Measurements from ENCODE around the gene D2HGDH. TPM values are rescaled to one million over a fixed set of nuclear protein-coding genes. Genes with fewer than 3 reads are reported as not detected.

D2HGDH gene
- total RNA-seq, 2 experiments from 2014 or later, result 23.2 to 68.1 TPM

DNA sequence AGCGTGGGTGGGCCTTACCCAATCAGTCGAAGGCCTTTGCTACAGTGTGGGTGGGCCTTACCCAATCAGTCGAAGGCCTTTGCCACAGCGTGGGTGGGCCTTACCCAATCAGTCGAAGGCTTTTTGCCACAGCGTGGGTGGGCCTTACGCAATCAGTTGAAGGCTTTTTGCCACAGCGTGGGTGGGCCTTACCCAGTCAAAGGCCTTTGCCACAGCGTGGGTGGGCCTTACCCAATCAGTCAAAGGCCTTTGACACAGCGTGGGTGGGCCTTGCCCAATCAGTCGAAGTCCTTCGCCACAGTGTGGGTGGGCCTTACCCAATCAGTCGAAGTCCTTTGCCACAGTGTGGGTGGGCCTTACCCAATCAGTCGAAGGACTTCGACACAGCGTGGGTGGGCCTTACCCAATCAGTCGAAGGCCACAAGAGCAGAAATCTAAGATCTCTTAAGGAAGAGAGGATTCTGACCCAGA, 25.9 kb downstream of the D2HGDH start:
- Histone ChIP-seq H3K4me3 (ENCODE audit: low read depth, low read length, poor library complexity, severe bottlenecking) (no peak overlapping the region), H3K36me3 (ENCODE audit: insufficient read depth, low read length) (peaks cover 36% of the 10 kb centered on the region), H3K79me2 (ENCODE audit: insufficient read depth, low read depth, low read length) (no peaks in the 10 kb centered on the region), H3K9me2 (ENCODE audit: insufficient read depth, low read length) (no peaks in the 10 kb centered on the region), H3K9me3 (ENCODE audit: low read length) (no peaks in the 10 kb centered on the region), H4K20me1 (ENCODE audit: insufficient read depth, low read length) (no peaks in the 10 kb centered on the region), H3K4me1 (ENCODE audit: insufficient read depth, low read length, poor library complexity, severe bottlenecking) (no peaks in the 10 kb centered on the region), H3K27ac (ENCODE audit: low read depth, low read length, poor library complexity, severe bottlenecking) (no peak overlapping the region), H3K4me2 (ENCODE audit: low read length) (no peak overlapping the region), H2AFZ (ENCODE audit: low read length) (no peak overlapping the region)
- ChIA-PET CTCF (ENCODE audit: unreplicated experiment) (no interaction called here), POLR2A (no interaction called here)
- TF ChIP-seq EZH2phosphoT487 (IDR thresholded peaks at IDR 0.05; ENCODE audit: borderline replicate concordance, low read depth, low read length), result no peak
- TF ChIP-seq, protein P1, sequence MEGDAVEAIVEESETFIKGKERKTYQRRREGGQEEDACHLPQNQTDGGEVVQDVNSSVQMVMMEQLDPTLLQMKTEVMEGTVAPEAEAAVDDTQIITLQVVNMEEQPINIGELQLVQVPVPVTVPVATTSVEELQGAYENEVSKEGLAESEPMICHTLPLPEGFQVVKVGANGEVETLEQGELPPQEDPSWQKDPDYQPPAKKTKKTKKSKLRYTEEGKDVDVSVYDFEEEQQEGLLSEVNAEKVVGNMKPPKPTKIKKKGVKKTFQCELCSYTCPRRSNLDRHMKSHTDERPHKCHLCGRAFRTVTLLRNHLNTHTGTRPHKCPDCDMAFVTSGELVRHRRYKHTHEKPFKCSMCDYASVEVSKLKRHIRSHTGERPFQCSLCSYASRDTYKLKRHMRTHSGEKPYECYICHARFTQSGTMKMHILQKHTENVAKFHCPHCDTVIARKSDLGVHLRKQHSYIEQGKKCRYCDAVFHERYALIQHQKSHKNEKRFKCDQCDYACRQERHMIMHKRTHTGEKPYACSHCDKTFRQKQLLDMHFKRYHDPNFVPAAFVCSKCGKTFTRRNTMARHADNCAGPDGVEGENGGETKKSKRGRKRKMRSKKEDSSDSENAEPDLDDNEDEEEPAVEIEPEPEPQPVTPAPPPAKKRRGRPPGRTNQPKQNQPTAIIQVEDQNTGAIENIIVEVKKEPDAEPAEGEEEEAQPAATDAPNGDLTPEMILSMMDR (conservative IDR thresholded peaks at IDR 0.05; ENCODE audit: low read length), result no peak
- DNase-seq (ENCODE audit: low spot score), result peak; percentile 11
- BruUV-seq (replicated peaks), result no TSS peak
- intact Hi-C loops (cut with micrococcal nuclease; ENCODE audit: unreplicated experiment), result no loop called here

DNA sequence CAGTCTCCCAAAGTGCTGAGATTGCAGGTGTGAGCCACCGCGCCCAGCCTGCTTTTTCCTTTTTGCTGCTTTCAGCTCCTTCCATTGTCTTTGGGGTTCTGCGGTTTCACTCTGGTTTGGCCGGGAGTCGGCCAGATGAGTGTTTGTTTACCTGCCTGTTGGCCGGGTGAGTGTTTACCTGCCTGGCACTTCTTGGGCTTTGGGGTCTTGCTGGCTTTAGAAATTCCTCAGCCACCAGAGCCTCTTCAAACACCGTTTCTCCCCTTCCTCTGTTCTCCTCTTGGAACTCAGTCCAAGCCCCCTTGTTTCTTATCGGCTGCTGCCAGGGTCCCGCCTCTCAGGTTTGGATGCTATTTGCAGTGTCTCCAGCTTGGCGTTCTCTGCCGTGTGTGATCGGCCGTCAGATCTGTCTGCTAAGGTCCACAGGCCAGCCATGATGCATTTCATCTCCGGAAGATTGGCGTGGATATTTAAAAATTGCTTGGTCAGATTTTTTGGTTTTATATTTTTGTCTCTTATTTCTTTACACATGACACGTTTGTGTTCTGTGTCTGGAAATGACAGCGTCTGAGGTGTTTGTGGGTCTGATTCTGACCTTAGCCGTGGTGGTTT, 28.0 kb downstream of the D2HGDH start:
- TF ChIP-seq, protein P1 (conservative IDR thresholded peaks at IDR 0.05; ENCODE audit: low read length), result no peak
- TF ChIP-seq EZH2phosphoT487 (IDR thresholded peaks at IDR 0.05; ENCODE audit: borderline replicate concordance, low read depth, low read length), result no peak
- H3K4me2 ChIP-seq (ENCODE audit: low read length), result no peak overlapping the region
- no peak overlapping the region for H2AFZ ChIP-seq (ENCODE audit: low read length)
- H3K27ac ChIP-seq (ENCODE audit: low read depth, low read length, poor library complexity, severe bottlenecking), result no peak overlapping the region
- no peaks in the 10 kb centered on the region for H3K9me2 ChIP-seq (ENCODE audit: insufficient read depth, low read length)
- H3K4me1 ChIP-seq (ENCODE audit: insufficient read depth, low read length, poor library complexity, severe bottlenecking), result no peaks in the 10 kb centered on the region
- no TSS peak for BruUV-seq (replicated peaks)
- CTCF ChIA-PET (ENCODE audit: unreplicated experiment), result no interaction called here
- H3K36me3 ChIP-seq (ENCODE audit: insufficient read depth, low read length), result peaks cover 25% of the 10 kb centered on the region
- POLR2A ChIA-PET, result interaction anchor here (0.6 kb wide), 1 partner anchor 122 kb away, joined by 4 read pairs; no protein-coding TSS in a partner anchor
- DNase-seq (ENCODE audit: low spot score), result no peak
- no peaks in the 10 kb centered on the region for H4K20me1 ChIP-seq (ENCODE audit: insufficient read depth, low read length)
- no peaks in the 10 kb centered on the region for H3K9me3 ChIP-seq (ENCODE audit: low read length)
- no peak overlapping the region for H3K4me3 ChIP-seq (ENCODE audit: low read depth, low read length, poor library complexity, severe bottlenecking)
- H3K79me2 ChIP-seq (ENCODE audit: insufficient read depth, low read depth, low read length), result no peaks in the 10 kb centered on the region
- intact Hi-C loops (cut with micrococcal nuclease; ENCODE audit: unreplicated experiment), result no loop called here

DNA sequence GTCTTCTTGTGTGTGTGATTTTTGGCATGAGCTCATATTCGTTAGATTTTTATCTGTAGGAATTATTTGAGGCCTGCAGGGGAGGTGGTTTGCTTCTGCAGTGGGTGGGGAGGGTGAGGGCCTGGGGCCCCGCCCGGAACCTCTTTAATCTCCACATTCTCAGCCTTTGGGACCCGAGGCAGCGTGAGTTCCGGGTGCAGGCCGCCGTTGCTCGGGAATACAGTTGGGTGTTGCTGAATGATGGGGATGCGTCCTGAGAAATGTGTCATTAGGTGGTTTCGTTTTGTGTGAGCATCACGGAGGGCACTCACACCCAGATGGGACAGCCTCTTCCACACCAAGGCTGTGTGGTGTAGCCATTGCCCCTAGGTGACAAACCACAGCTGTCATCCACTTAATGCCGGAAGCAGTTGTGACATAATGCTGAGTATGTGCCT, 28.5 kb downstream of the D2HGDH start:
- ChIA-PET POLR2A (no interaction called here), CTCF (ENCODE audit: unreplicated experiment) (no interaction called here)
- Histone ChIP-seq H3K4me1 (ENCODE audit: insufficient read depth, low read length, poor library complexity, severe bottlenecking) (no peaks in the 10 kb centered on the region), H3K9me2 (ENCODE audit: insufficient read depth, low read length) (no peaks in the 10 kb centered on the region), H3K4me2 (ENCODE audit: low read length) (no peak overlapping the region), H3K9me3 (ENCODE audit: low read length) (no peaks in the 10 kb centered on the region), H3K27ac (ENCODE audit: low read depth, low read length, poor library complexity, severe bottlenecking) (no peak overlapping the region), H4K20me1 (ENCODE audit: insufficient read depth, low read length) (no peaks in the 10 kb centered on the region), H3K36me3 (ENCODE audit: insufficient read depth, low read length) (peaks cover 25% of the 10 kb centered on the region), H3K79me2 (ENCODE audit: insufficient read depth, low read depth, low read length) (no peaks in the 10 kb centered on the region), H2AFZ (ENCODE audit: low read length) (no peak overlapping the region), H3K4me3 (ENCODE audit: low read depth, low read length, poor library complexity, severe bottlenecking) (no peak overlapping the region)
- no peak for DNase-seq (ENCODE audit: low spot score)
- BruUV-seq (replicated peaks), result no TSS peak
- intact Hi-C loops (cut with micrococcal nuclease; ENCODE audit: unreplicated experiment), result no loop called here
- TF ChIP-seq, protein P1 (conservative IDR thresholded peaks at IDR 0.05; ENCODE audit: low read length), result no peak
- no peak for TF ChIP-seq EZH2phosphoT487 (IDR thresholded peaks at IDR 0.05; ENCODE audit: borderline replicate concordance, low read depth, low read length)

Measured in OCI-LY7 (cell line).